SK-N-SH (cell line): Measurements from ENCODE around the gene GCNT2.

ENCODE experiments used
- ELF1 ChIP-seq: IDR thresholded peaks from 2 replicates; pipeline ENCODE4 v1.4.0; 2012
- EP300 ChIP-seq, 2 experiments: IDR thresholded peaks; 2 replicates each; pipeline versions ENCODE4 v1.4.0 to v1.6.1; 2012; ENCODE audit warnings: borderline replicate concordance in 1 of 2, low read depth in 1 of 2, low read length in 1 of 2
- POLR2AphosphoS5 ChIP-seq: IDR thresholded peaks from 2 replicates; pipeline ENCODE4 v1.6.1; 2012; ENCODE audit warnings: low read depth, low read length
- RCOR1 ChIP-seq: fragments of 150-350 bp; IDR thresholded peaks from 2 replicates; pipeline ENCODE4 v1.6.1; 2017; ENCODE audit warnings: antibody characterized with exemption, low read length
- REST ChIP-seq: IDR thresholded peaks from 2 replicates; pipeline ENCODE4 v1.6.1; 2012; ENCODE audit warnings: mild to moderate bottlenecking, low read depth, low read length, moderate library complexity
- SIN3A ChIP-seq: IDR thresholded peaks from 2 replicates; pipeline ENCODE4 v1.6.1; 2012; ENCODE audit warnings: low read depth, mild to moderate bottlenecking, low read length, moderate library complexity, borderline replicate concordance
- SMC3 ChIP-seq: IDR thresholded peaks from 2 replicates; pipeline ENCODE4 v1.6.1; 2012; ENCODE audit warnings: low read depth, low read length, improper control_type of control experiment
- TEAD4 ChIP-seq: IDR thresholded peaks from 2 replicates; pipeline ENCODE4 v1.4.0; 2012; ENCODE audit warnings: mild to moderate bottlenecking, borderline replicate concordance; ENCODE audit not compliant: insufficient read depth
- ZBTB33 ChIP-seq: IDR thresholded peaks from 2 replicates; pipeline ENCODE4 v1.4.0; 2012; ENCODE audit warnings: low read depth, borderline replicate concordance
- TF ChIP-seq, protein P1 (sequence below): fragments of 200-600 bp; sonication (generic); IDR thresholded peaks from 2 replicates; pipeline ENCODE4 v1.6.1; 2017; ENCODE audit warnings: antibody characterized with exemption, mild to moderate bottlenecking, moderate library complexity
- TF ChIP-seq, protein P2 (sequence below): fragments of 150-350 bp; IDR thresholded peaks from 2 replicates; pipeline ENCODE4 v1.6.1; 2016; ENCODE audit warnings: mild to moderate bottlenecking, low read depth, low read length

- TF ChIP-seq RCOR1, result no peak
- no peak for TF ChIP-seq TEAD4
- no peak for TF ChIP-seq ZBTB33
- TF ChIP-seq POLR2AphosphoS5, result no peak
- TF ChIP-seq, protein P1, sequence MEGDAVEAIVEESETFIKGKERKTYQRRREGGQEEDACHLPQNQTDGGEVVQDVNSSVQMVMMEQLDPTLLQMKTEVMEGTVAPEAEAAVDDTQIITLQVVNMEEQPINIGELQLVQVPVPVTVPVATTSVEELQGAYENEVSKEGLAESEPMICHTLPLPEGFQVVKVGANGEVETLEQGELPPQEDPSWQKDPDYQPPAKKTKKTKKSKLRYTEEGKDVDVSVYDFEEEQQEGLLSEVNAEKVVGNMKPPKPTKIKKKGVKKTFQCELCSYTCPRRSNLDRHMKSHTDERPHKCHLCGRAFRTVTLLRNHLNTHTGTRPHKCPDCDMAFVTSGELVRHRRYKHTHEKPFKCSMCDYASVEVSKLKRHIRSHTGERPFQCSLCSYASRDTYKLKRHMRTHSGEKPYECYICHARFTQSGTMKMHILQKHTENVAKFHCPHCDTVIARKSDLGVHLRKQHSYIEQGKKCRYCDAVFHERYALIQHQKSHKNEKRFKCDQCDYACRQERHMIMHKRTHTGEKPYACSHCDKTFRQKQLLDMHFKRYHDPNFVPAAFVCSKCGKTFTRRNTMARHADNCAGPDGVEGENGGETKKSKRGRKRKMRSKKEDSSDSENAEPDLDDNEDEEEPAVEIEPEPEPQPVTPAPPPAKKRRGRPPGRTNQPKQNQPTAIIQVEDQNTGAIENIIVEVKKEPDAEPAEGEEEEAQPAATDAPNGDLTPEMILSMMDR, result no peak
- TF ChIP-seq ELF1, result no peak
- TF ChIP-seq SIN3A, result no peak
- TF ChIP-seq REST, result no peak
- no peak for TF ChIP-seq SMC3
- TF ChIP-seq EP300 (IDR thresholded peaks at IDR 0.05; ENCODE audit: borderline replicate concordance in 1 of 2, low read depth in 1 of 2, low read length in 1 of 2), result no peak
- TF ChIP-seq, protein P2, sequence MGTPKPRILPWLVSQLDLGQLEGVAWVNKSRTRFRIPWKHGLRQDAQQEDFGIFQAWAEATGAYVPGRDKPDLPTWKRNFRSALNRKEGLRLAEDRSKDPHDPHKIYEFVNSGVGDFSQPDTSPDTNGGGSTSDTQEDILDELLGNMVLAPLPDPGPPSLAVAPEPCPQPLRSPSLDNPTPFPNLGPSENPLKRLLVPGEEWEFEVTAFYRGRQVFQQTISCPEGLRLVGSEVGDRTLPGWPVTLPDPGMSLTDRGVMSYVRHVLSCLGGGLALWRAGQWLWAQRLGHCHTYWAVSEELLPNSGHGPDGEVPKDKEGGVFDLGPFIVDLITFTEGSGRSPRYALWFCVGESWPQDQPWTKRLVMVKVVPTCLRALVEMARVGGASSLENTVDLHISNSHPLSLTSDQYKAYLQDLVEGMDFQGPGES, result no peak
These were observed 141.1 kb downstream of the GCNT2 start for GRCh38 chr6:10662207-10662606.
